Stimulated activated CD8-positive, alpha-beta memory T cell treated with anti-CD3 and anti-CD28 coated beads, Interleukin-4, amount 100 ng/mL, for 1 hour (primary cell): ENCODE data around the gene COMP.
"Not testable (repeated sequence)": the region's sequence is repeated elsewhere in the genome, so short reads cannot be mapped to it uniquely, and the experiment has no call there.

Experiments
- DNase-seq, 2 donors: peaks; one replicate each; pipeline ENCODE4 v3.0.0-alpha.2; 2020; ENCODE audit warnings: low read depth in 2 of 2, low spot score in 1 of 2

The COMP gene

DNA sequence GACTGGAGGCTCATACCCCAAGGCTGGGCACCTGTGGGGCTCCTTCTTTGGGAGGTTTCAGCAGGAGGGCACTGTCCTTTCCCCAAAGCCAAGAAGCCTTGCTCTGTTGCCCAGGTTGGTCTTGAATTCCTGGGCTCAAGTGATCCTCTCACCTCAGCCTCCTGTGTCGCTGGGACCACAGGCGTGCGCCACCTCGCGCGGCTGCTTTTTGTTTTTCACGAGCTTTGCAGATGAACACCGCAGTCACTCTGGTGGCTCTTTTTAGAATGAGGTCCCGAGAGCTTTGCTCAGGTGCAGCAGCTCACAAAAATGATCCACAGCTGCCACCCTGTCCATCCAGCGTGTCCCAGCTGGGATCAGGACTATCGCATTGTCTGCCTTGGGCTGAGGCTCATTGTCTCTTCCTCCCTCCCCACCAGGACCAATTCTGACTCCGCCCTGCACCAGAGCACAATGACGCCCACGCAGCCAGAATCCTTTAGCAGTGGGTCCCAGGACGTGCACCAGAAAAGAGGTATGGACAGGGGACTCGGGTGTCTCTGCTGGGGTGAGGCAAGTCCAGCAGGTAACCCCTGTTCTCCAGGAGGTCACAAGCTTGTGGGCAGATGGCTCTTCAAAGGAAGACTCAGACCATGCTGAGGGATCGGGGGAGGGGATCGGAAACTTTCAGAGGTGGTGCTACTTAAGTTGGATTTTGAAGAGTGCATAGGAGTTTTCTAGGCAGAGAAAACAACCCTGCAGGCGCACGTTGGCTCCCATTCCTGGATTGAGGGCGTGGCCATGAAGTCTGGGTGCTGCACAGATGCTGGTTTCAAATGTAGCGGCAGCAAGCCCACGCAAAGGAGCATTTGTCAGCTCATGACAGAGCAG, 41.5 kb downstream of the COMP start:
- no peak for DNase-seq

DNA sequence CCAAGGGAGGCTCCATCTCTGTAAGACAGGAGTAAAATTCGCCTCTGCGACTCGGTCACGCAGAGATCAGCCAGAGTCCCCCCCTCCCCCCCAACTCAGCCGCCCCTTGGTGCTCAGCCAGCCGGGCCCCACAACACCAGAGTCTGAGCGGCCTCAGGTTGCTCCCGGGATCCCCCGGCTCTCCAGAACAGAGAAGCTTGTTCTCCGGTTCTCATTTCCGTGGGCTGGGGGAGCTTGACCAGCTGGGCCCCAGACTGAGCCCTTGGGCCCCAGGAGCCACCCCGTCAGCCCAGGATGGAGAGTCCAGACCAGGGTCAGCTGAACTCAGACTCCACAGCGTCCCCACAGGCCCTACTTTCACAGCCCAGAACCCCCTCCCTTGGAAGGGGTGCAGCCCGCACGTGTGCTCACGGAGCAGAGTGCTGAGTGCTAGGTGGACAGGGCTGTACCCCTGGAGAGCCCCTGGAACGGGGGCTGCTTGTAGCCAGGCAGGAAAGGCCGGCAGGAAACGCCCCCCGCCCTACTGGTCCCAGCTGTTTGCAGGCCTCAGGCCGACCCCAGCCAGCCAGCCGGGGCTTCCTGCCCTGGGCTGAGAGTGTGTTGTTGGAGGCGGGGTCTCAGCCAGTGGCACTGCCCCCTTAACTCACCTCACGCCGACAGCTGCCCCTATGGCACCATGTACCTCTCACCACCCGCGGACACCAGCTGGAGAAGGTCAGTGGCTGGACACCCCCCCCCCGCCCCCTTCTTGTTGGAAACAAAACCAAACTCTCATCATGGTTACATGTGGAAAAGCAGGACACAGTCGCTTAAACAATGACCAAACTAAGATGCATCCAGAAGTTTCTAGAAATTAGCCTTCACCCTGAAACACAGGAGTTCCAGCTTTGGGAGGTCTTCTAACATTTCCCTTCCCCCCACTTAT, 44.4 kb downstream of the COMP start:
- DNase-seq: no peak

DNA sequence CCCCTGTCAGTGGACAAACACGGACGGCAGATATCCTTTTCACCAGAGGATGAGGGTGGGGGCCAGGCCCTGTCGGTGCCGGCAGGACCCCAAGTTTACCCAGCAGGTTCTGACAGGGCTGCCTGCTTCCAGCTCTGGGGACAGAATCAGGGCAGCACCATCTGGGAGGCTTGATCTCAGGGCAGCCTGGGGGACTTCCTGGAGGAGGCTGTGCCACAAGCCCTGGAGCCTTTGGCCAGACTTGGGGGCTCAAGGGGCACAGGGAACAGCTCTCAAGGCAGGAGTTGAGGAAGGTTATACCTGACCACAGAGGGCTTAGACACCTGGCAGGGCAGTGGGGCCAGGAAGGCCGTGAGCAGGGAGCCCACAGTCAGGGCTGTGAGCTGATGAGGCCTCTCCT, 45.2 kb downstream of the COMP start:
- no peak for DNase-seq

DNA sequence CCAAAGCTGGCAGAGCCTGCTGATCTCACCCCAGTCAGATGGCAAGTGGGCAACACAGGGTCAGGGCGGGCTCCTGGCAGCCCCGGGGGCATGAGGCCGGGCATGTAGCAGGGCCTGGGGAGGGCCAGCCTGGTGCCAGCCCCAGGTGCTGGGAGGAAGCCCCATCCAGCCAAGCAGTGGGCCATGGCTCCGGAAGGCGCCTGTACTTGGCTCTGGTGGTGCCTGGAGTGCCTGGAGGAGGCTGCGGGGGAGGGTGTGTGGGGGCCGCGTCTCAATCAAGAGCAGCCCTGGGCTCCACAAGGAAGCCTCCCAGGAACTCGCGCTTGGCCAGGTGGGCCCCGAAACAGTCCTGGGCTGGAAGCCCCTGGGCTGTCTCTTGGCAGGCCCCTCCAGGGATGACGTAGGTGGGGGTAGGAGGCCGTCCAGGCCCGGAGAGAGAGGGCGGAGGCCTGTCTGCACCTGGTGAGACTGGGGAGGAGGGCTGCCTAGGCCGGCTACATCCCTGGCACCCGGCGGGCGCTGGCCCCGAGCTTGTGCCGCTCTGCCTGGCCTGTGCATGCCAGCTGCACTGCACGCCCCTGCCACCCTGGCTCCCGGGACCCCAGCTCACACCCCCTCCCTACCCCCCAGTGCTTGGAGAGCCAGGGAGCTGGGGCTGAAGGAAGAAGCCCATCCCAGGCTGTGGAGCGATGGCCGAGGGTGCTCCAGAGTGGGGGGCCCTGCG, 45.9 kb downstream of the COMP start:
- DNase-seq: no peak

DNA sequence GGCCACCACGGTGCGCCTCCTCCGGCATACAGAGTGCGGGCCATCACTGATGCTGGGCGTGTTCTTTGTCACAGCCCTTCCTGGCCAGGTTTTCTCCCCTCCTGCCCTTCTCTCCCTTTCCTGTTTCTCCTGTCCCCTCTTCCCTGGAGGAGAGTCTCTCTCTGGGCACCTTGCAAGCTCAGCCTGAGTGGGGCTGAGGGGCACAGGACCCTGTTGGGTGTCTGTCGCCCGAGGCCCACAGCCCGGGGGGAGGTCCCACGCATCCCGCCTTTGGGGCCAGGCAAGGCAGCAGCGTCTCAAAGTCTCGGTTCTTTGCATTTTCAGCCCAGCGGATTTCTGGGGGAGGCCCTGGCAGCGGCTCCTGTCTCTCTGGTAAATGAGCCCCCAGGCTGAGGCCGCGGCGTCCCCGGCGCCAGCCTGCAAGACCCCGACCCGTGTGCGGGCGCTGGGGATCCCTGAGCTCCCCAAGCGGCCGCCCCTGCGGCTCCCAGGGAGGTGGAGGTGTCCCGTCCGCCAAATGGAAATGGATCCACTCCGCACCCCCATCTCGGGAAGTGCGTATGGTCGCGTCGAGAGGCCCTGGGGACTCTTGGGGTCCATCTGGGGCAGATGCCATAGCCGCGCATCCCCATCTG, 47.2 kb downstream of the COMP start:
- DNase-seq: no peak

DNA sequence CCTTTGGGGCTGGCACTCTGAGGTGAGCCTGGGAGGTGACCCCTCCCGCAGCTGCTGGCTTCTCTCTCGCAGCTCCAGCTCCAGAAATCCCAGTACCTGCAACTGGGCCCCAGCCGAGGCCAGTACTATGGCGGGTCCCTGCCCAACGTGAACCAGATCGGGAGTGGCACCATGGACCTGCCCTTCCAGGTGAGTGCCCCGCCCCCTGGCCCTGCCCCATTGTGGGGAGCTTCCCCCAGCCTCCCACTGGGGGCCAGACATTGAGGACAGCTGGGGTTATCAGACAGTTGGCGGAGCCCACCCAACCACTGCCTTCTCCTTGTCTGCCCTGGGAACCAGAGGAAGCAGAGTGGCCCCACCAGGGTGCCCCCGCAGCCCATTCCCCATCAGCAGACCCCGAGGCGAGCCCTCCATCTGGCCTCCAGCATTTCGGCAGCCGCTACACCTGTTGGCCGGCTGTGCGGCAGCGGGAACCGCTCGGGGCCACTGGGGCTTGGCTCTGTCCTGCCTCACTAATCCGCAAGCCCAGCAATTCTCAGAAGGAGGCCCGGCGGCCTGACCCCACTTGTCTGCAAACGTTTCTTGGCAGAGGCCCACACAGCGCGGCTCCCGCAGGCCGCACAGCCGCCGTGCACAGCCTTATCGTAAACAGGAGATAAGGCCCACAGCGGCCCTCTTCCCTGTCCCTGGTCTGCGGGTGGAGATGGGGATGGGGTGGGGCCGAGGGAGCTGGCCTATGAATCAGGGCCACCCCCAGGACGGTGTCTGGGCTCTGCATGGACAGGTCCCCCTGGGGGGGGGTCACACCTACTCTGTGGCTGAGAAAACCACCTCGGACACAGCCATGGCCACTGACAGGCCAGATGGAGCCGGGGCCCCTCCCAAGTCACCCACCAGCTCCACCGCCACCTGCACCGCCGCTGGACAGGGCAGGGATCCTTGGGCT, 48.0 kb downstream of the COMP start:
- DNase-seq: no peak

DNA sequence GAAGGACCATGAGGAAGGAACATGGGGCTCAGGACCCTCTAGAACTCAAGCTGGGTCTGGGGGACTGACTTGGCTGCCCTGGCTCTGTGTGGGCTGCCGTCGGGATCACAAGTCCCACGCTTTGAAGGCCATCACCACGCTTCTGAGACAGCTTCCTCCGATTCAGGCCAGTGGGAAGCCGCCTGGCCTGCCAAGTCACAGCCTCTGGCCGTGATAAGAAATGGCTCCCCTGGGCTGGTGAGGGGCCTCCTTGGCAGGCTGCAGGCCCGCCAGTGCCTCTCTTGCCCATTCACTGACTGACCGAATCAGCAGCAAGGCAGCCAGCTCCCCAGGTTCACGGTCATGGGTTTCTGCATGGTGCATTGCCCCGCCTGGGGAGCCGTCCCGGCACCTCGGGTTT, 48.8 kb downstream of the COMP start:
- no peak for DNase-seq

DNA sequence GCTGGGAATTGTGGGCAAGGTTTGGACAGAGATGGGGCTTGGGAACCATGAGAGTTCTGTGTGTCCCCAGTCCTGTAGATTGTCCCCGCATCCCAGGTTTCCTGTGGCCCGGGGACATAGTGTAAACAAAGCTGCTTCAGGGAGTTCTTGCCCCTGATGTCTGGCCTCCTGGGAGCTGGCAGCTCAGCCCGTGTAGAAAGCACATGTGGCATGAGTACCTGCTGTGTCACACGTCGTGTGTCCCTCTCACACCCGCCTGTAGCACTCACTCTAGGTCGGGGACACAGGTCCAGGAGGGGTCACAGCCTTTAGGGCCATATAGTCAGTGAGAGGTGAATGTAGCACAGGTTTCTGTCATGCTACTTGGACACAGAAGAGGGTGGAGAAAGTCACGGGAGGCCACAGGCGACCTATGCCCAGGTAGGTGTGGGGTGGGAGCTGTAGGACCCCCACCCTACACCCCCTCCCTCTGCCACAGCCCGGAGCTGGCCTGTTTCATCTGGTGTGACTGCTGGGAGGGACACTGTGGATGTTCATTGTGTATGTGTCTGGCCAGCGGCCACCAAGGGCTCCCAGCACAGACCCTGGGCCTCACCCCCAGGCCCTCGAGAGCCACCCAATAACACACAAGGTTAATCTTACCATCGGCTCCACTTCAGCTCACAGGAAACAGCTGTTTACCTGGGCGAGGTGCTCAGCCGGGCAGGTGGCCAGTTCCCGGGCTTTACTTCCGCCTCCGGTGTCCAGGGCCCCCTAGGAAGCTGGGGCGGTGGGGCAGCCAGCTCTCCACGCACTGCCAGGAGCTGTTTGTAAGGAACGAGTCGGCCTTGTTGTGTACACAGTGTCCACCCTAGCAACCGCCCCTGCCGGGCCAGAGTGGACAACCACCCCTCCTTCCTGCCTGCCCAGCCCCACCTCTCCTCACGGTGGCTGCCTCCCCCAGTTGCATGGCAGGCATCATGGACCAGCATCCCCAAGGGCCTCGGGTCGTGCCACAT, 49.7 kb downstream of the COMP start:
- DNase-seq: no peak

DNA sequence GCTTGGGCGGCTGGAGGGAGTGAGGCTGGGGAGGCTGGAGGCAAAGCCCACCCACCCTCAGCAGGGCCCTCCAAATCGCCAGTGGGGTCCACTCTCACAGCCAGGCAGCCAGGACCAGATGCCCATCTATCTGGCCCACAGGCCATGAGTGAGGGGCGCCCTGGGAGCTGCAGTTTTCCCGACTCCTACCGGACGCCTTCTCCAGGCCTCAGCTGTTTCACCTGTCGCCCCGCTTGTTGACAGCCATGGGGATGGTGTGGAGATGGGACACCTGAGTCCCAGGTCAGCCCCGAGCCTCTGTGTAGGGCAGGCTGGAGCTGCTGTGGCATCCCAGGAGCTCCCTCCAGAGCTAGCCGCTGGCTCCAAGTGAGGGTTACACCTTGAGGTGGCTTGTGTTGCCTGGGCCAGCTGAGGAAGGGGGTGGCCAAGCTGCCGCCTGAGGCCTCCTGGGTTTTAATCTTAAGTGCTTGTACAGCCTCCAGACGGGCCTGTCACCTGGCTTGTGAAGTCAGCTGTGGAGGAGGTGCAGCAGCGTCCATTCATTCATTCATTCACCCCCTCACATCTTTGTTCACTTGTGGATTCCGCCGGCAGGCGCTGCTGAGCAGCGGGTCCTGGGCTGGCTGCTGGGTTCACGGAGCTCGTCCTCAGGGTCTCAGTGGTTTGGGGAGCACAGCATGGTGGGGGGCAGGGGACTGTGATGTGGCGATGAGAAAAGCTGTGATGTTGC, 52.0 kb downstream of the COMP start:
- DNase-seq: no peak

DNA sequence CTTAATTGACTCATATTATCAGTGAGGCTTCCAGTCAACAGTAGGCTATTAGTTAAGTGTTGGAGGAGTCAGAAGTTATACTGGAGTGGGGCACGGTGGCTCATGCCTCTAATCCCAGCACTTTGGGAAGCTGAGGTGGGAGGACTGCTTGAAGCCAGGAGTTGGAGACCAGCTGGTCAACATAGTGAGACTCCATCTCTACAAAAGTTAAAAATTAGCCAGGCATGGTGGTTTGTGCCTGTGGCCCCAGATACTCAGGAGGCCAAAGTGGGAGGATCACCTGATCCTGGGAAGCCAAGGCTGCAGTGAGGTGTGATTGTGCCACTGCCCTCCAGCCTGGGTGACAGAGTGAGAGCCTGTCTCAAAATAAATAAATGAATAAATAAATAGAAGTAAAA, 53.2 kb downstream of the COMP start:
- no peak for DNase-seq

DNA sequence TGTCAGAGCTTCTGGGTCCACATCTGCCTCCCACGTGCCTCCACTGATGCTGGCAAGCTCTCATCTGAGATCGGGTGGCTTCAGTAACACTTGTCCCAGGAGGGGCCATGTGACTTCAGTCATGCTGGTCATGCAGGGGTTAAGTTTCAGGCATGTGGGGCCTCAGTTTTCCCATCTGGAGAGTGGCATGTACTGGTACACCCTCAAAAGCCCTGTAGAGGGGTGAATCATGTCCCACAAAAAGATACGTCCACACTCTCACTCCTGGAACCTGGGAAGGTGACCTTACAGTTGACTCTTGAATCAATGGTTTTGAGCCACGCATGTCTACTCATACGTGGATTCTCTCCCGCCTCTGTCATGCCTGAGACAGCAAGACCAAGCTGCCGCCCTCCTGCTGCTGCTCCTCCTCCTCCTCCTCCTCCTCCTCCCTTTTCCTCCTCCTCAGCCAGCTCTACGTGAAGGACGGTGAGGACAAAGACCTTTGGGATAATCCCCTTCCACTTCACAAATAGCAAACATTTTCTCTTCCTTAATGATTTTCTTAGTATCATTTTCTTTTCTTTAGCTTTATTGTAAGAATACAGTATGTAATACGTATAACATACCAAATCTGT, 53.7 kb downstream of the COMP start:
- no peak for DNase-seq

DNA sequence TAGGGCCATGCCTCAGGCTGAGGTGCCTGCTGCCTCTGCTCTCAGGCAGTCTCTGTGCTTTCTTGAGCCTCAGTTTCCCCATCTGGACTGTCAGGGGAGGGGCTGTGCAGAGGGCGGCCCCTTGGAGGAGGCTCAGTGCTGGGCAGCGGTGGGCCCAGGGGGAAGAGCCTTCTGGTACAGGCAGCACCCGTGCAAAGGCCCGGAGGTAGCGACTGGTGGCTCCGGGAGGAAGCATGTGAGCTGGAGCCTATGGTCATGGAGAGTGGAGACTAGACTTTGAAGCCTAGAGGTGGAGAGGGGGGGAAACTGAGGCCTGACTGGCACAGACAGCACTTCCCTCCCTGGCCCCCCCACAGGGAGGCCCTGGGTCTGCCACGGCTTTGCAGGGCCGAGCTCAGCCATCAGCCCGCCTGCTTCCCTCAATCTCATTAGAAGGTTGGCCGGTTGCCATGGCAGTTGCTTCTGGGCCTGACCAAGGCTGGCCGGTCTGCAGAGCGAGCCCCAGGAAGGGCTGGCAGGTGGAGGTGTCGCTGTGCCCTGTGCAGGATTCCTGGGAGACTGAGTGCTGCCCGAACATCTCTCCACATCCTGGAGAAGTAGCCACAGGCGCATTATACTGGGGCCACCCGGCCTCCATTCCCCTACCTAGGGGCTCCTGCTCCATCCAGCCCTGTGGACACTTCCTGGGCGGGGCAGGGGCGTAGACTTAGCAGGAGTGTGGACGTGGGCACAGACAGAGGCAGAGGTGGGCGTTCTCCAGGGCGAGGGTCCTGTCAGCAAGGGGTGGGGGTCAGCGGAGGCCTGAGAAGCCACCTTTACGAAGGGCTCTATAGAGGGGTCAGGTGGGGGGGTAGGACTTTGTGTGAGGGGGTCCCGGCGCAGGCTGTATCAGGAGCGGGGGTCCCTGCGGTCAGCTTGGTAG, 54.4 kb downstream of the COMP start:
- DNase-seq: no peak

DNA sequence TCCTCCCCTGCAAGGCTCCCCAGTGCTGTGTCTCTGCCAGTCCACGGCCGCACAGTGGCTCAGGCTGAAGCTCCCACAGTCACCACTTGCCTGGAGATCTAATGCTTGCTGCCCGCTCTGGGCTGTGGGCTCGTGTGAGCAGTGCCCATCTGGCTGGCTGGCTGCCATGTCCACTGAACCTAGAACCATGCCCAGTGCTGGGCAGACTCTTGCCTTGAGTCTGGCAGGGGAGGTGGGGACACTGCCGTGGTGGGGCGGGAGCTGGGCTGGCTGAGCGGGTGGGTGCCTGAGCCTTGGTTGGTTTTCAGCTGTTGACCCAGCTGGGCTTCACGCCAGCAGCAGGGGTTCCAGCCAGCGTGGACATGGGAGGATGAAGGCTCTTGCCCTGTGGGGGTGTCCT, 55.4 kb downstream of the COMP start:
- DNase-seq: no peak

DNA sequence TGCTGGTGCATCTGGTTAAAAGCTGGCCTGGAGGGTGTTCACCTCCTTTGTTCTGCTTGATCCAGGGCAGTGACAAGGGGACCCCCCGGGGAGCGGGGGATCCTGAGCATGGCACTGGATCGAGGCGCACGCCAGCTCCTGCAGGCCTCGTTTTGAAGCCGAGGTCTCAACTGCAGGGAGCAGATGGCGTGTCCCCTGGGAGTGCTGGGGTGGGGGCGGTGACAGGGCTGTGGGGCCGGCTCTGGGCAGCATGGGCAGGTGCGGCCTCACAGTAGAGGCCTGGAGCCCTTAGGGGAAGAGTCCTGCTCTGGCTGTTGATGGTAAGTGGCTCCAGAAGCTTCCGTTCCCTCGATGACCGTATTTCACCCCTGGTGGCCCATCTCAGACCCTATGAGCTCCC, 55.8 kb downstream of the COMP start:
- DNase-seq: no peak

DNA sequence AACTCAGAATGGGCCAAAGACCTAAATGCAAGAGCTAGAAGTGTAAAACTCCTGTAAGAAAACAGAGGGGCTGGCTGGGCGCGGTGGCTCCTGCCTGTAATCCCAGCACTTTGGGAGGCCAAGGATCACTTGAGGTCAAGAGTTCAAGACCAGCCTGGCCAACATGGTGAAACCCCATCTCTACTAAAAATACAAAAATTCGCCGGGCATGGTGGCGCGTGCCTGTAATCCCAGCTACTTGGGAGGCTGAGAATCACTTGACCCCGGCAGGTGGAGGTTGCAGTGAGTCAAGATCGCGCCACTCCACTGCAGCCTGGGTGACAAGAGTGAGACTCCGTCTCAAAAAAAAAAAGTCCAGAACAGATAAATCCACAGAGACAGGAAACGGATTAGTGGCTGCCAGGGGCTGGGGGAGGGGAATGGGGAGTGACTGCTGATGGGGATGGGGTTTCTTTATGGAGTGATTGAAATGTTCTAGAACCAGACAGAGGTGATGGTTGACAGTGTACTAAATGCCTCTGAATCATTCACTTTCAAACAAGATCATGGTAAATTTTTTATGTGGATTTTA, 57.3 kb downstream of the COMP start:
- not testable (repeated sequence) for DNase-seq

DNA sequence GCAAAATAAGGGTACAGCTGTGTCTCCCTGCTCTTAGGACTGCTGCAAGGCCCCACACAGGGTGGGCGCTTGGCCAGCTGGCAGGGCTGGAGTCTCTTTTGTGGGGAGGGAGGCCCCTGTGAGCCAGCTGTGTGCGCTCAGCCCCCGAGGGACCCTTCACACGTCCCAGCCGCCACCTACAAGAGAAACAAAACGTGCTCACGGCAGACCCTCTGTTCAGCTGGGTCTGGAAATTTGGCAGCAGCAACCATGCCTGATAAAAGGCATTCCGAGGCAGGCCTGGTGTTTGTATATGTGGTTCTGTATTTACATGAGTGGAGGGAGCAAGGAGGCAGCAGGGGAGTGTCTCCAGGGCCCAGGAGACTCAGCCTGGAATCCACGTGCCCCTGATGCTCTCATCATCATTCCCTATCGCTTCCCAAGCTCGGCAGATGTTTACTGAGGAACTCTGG, 57.9 kb downstream of the COMP start:
- DNase-seq: no peak
